ENCODE data around the gene COQ4.

DNA sequence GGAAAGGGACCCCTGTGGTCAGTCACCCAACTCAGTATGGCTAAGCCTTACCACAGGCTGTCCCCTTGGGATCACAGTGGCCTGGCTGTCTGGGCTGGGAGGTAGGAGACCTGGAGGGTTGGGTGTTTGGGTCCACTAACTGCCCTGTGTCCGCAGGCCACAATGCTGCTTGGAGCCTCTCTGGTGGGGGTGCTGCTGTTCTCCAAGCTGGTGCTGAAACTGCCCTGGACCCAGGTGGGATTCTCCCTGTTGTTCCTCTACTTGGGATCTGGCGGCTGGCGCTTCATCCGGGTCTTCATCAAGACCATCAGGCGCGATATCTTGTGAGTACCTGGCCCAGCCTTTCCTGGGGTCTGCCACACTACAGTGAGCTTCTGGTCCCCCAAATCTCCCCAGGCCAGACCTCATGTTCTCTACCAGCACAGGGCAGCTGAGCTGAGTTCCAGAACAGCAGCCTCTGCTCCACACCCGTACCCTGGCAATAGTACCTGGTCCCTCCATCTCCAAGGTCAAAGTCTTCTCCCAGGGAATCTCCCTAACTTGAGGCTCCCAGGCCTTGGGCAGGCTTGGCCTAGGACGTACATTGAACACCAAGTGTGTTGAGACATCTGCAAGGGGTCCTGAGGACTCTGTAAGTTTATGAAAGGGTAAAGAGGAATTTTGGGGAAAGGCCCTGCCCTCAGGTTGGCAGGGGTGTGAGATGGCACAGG is 20.5 kb downstream of the COQ4 start:
- TF ChIP-seq CHD2 (IDR thresholded peaks at IDR 0.05; ENCODE audit: low read length, partially characterized antibody) (no peak), POLR2AphosphoS5 (IDR thresholded peaks at IDR 0.05; ENCODE audit: low read depth, low read length) (no peak), GATA2 (CRISPR knock-in tag; IDR thresholded peaks at IDR 0.05) (no peak), USF2 (IDR thresholded peaks at IDR 0.05; ENCODE audit: borderline replicate concordance, low read depth, low read length) (no peak)
- TF ChIP-seq, protein P1, sequence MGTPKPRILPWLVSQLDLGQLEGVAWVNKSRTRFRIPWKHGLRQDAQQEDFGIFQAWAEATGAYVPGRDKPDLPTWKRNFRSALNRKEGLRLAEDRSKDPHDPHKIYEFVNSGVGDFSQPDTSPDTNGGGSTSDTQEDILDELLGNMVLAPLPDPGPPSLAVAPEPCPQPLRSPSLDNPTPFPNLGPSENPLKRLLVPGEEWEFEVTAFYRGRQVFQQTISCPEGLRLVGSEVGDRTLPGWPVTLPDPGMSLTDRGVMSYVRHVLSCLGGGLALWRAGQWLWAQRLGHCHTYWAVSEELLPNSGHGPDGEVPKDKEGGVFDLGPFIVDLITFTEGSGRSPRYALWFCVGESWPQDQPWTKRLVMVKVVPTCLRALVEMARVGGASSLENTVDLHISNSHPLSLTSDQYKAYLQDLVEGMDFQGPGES (IDR thresholded peaks at IDR 0.05; ENCODE audit: low read depth, low read length): no peak

All from SK-N-SH (cell line).